CD4-positive, alpha-beta T cell treated with Interleukin-17A for 4 hours (primary cell): ENCODE data around the gene USP10.

Source experiments
- DNase-seq: peaks from one replicate; pipeline ENCODE4 v3.0.0-alpha.2; 2020; ENCODE audit warnings: mixed read lengths

Gene USP10

DNA sequence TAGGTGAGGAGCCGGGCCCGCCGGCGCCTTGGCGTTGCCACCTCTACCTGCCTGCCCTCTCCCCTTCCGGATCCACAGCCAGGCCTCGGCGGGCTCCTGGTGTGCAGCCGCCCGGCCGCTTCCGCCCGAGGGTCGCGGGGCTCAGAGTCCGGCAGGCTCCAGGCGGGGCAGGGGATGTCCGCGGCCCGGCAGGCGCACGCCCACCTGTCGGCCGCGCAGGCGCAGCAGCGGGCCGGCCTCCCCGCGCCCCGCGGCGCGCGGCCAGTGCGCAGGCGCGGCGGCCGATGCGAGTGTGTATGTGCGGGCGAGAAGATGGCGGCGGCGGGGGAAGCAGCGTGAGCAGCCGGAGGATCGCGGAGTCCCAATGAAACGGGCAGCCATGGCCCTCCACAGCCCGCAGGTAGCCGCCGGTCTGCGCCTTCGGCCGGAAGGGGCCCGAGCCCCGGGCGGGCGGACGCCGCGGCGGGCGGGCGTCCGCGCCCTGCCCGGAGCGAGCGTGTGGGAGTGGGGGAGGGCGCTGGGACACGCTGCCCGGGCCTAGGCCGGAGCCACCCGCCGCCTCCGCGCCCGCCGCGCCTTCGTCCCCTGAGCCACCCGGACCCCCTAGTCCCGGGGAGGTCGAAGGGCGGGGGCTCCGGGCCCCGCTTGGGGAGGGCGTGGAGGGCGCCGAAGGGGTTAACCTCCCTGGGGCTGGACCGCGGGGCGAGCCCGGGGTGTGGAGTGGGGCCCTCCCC is at the start of gene USP10:
TSS of gene USP10 (plus strand) at position 289 of the 734 bp plus-strand sequence. CDS start at position 380, 91 bp downstream.
- peak; percentile 87 for DNase-seq

GRCh38 chr16:84650062-84650991 is 49.5 kb upstream of the USP10 start:
- no peak for DNase-seq

DNA sequence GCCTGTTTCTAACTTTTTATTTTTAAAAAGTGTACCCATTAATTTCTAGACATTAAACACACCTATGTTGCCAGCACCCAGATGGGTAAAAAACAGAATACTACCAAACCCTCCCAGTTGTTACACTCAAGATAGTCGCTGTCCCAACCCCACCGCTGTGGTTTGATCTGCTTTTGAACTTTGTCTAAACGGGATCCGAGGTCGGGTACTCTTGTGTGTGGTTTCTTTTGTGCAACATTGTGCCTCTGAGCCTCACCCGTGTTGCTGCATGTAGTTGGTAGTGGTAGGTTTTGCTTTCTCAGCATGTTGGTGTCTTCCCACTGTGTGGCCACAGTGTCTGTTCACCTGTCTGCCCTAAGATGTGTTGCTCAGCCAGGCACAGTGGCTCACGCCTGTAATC is 47.2 kb upstream of the USP10 start:
- peak; percentile 74 for DNase-seq

DNA sequence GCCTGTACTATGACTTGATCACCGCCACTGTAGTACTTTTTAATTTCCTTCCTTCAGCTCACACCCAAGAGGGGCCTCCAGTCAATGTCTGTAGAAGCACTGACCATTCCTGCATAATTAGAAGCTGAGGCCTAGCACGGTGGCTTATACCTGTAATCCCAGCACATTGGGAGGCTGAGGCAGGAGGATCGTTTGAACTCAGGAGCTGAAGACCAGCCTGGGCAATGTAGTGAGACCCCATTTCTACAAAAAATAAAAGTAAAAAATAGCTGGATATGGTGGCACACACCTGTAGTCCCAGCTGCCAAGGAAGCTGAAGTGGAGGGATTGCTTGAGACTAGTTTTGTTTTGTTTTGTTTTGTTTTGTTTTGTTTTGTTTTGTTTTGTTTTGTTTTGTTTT is 45.6 kb upstream of the USP10 start:
- no peak for DNase-seq

DNA sequence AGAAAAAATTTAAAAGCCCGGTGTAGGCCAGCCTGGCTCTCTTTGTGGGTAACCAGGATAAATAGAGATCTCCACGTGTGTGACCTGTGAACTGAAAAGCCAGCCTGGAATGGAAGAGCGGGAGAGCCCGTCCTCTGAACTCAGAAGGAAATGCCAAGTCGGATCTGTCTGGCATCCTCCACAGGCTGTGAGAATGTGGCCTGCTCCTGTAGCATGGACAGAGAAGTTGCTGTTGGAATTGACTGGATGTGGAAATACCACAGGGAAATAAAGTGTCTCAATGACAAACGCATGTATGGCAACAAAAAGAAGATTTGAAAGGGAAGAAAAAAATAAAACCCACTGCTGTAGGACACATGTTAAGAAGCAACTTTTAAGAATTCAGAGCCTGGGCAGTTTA is 44.8 kb upstream of the USP10 start:
- DNase-seq = no peak

DNA sequence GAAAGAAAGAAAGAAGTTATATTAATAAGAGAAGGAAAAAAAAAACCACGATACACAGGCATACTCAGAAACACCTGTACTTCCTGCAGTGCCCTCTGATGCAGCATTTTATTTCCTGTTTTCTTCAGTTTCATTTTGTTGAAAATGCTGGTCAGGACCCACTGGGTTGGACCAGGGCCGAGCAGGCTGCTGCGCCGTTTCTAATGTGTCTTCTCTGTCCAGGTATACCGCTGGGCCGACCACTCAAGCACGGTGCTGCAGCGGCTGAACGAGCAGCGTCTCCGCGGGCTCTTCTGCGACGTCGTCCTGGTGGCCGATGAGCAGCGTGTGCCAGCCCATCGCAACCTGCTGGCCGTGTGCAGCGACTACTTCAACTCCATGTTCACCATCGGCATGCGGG is 43.2 kb upstream of the USP10 start:
- DNase-seq = no peak

GRCh38 chr16:84657229-84657837 is 42.5 kb upstream of the USP10 start:
- DNase-seq = no peak

DNA sequence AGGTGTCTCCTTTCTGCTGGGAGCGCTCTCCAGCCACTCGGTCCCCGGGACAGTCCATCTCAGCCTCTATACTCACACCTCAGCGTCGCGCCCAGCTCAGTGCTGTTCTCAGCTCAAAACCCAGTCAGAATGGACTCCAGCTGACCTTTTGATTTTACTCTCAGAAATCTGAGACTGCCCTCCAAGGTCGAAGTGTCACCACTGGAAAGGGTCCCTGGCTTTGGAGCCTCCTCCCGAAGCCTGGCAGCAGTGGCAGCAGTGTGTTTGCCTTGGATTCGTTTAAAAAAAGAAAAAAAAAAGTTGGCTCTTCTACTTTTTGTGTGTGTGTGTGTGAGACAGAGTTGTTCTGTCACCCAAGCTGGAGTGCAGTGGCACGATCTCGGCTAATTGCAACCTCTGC is 41.1 kb upstream of the USP10 start:
- DNase-seq = no peak

GRCh38 chr16:84659656-84660300 is 40.0 kb upstream of the USP10 start:
- no peak for DNase-seq

DNA sequence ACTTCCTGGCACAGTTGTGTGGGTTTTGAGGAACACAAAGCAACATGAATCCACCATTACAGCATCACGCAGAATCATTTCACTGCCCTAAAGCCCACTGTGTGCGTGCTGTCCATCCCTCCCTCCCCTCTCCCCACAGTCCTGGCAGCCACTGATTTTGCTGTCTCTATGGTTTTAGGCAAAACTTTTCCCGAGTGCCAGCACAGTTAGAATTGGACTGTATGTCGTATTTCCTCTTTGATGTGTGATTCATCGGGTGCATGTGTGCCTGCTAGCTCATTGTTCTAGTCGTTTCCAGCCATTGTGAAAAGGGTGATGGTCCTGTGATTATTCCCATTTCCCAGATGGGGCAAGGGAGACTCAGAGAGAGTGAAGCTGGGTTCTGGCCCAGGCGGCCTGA is 38.8 kb upstream of the USP10 start:
- no peak for DNase-seq

DNA sequence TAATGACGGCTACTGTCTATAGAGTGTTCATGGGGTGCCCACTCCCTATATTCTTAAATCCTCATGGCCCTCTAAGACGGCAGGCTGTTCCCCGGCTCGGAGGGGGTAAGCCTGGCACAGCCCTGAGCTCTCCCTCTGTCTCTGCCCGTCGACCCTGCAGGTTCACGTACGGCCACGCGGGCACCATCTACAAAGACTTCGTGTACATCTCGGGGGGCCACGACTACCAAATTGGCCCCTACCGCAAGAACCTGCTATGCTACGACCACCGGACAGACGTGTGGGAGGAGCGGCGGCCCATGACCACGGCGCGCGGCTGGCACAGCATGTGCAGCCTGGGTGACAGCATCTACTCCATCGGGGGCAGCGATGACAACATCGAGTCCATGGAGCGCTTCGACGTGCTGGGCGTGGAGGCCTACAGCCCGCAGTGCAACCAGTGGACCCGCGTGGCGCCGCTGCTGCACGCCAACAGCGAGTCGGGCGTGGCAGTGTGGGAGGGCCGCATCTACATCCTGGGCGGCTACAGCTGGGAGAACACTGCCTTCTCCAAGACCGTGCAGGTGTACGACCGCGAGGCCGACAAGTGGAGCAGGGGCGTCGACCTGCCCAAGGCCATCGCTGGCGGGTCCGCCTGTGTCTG is 38.3 kb upstream of the USP10 start:
- no peak for DNase-seq

DNA sequence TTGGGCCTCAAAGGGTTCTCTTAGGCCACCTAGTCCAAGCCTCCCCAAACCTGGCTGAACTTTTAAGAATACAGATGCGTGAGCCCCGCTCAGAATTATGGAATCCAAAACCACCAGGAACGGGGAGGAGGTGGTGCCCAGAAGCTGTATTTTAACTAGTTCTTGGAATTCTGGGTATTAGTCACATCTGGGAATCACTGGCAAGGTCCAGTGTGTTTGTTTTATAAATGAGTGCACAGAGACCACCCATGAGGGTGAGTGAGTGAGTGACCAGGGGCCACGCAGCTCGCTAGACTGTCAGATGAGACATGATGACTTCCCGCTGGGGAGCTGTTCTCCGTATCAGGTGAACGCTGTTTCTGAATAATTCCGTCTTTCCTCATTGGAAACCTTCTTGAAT is 37.3 kb upstream of the USP10 start:
- no peak for DNase-seq

DNA sequence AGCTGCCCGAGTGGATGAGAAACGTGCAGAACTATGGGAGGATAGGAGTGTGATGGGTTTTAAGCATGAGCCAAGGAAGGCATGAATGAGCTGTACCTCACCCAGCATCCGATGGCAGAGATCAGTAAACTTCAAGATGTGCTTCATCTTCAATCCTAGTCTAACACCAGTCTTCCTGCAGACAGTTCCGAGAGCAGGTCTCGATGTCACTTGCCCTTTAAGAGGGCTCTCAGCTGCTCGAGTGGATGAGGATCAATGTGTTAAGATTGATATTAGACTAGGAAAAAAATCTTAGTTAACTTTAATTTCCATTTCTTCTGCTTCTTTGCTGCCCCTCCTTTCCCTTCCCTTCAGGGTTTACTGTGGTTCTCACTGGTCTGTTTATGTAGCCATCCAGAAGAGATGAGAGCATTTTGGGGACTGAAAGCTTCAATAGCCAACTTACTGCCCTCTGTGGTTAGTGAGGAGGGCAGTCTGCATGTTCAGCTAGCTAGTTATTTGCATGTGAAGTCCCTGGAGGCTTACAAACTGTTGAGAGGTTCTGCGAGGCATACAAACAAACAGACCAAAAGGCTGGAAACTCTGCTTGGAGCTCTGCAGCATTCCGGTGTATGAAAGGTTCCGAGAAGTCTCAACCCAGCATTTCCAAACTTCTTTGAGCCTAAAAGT is 36.2 kb upstream of the USP10 start:
- no peak for DNase-seq

DNA sequence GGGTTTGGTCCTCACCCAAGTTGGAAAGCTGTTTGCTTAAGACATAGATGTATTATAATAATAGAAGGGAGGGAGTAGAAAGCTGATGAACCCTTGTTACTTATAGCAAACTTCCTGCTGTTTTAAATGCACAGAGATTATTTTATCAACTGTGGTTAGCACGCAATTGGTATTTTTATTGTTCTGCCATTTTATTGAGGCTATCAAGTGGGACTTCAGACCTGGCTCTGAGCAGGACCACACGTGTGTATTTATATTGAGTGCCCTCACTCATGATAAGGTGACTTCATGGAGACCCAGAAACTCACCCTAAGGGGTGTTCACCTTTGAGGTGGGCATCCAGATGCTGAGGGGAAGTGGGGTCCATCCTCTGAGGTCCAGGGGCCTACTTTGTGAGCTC is 34.4 kb upstream of the USP10 start:
- DNase-seq = no peak

DNA sequence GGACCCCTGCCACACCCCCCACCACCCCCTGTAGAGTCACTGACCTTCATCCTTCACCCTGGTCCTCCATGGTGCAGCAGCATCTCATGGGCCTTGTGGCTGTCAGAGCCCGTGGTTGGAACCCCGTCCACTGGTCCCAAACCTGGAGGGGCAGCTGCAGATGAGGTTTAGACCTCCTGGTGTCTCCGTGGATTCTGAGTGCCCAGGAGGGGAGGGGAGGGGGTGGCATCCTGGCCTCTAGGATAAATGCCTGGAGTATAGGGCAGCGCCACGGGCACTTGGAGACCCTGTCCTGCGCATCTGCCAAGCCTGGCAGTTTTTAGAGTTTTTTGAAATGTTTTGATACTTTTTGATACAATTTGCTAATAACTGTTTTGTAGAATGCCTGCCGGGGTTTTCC is 34.0 kb upstream of the USP10 start:
- DNase-seq = no peak

DNA sequence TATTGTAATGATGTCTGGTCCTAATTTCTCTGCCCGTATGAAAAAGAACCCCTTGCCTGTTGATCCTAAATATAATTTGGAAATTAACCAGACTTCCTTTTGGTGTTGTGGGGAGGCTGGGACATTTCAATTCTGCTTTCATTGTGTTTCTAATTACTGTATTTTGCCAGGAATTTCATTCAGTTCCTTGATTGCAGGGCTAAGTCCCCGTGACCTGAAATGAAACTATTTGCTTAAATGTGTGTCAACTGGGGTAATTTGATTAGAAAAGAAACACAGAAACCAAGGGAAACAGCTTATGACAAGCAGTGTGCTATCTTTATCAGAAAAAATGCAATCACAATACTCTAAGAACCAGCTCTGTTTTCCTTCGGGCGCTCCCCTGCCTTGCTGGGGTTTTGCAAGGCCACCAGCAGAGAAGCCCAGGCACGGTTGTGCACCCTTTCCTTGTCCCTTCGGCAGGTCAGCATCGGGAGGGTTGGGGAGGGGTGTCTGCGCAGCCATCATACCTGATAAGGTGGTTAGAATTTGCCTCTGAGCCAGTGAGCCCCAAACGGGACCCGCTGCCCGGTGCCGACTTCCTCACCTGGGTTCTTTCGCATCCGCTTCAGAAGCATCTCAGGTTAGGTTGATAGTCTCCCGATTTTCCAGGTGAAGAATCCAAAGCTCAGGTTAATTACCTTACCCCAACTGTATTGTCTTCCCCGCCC is 32.0 kb upstream of the USP10 start:
- DNase-seq = no peak

DNA sequence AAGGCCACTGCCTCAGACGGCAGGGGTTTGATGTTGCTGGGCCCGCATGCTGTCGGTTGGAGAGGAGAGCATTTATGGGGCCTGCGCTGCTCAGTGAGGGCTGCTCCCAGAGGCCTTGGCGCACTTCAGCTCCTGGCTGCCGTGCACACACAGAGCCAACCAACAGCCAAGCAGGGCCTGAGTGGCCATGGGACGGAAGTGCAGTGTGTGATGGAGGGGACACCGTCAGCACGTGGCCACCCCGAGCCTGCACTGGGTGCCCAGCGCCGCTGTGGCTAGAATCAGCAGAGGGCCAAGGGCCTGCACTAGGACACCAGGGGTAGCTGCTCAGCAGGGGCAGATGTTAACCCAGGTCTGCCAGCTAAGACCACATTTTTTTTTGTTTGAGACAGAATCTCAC is 29.7 kb upstream of the USP10 start:
- DNase-seq = no peak

DNA sequence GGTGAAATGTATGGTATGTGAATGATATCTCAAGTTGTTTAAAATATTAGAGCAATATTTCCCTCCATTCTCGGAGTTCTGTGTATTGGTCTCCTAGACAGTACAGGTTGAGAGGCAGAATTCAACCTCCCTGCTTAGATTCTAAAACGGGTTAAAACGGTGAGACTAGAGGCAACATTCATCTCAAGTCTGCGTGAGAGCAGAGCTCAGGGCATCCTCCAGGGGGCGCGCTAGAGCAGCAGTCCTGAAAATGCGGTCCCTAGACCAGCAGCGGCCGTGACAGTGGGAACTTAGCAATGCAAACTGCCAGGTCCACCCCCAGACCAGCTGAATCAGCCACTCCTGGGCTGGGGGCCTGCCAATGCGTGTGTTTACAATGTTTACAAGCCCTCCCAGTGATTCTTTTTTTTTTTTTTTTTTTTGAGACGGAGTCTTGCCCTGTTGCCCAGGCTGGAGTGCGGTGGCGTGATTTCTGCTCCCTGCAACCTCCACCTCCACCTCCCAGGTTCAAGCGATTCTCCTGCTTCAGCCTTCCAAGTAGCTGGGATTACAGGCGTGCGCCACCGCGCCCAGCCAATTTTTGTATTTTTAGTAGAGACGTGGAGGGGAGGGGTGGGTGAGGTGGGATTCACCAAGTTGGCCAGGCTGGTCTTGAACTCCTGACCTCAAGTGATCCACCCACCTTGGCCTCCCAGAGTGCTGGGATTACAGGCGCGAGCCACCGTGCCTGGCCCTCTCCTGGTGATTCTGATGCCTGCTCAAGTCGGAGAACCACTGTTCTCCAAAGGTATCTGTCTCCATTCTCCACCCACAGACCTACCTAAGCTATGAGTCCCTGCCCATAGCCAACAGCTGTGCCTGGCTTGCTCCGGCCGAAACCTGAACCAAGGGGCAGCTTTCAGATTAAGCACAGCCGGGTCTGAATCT is 27.3 kb upstream of the USP10 start:
- peak; percentile 91 for DNase-seq

DNA sequence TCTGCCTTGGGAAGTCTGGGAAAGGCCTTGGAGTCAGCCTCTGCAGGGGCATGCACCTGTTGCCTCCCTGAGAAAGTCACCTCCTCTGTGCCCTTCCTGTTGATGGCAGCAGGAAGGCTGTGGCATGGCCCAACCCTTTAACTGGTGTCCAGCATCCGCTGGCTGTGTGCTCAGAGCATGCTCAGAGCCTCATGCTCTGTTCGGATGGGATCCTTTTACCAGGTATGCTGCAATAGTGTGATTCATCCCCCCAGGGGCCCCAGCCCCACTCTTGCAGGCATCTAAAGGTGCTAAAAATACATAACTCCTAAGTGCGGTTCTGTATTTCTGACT is 26.6 kb upstream of the USP10 start:
- DNase-seq = no peak

- no peak for DNase-seq
These were observed 26.2 kb upstream of the USP10 start for GRCh38 chr16:84673561-84673960.
